RWPE1 (cell line): ENCODE results near the gene CNIH2.

Source experiments
- CTCF ChIA-PET: fragments of 350-600 bp; sonication (Branson Sonifier 250); formaldehyde crosslinking; extraction: SDS; loops from one replicate; lab custom pipeline; 2021; lab: Yijun Ruan, JAX
- POLR2A ChIA-PET: fragments of 400-600 bp; formaldehyde crosslinking; extraction: SDS; loops from one replicate; lab custom pipeline; 2020; ENCODE audit warnings: antibody characterized with exemption; ENCODE audit not compliant: low non-redundant PET; lab: Yijun Ruan, JAX
- DNase-seq: peaks from one replicate; pipeline ENCODE4 v3.0.0; 2012; ENCODE audit warnings: low spot score
- H3K27ac ChIP-seq: fragments of 450-650 bp; 2 replicates; pipeline ENCODE4 v1.5.1; 2017
- CTCF ChIP-seq: fragments of 450-650 bp; conservative IDR thresholded peaks from 2 replicates; pipeline ENCODE4 v1.5.1; 2017; ENCODE audit warnings: low read depth, mild to moderate bottlenecking

The CNIH2 gene

GRCh38 chr11:66282468-66283455, 4.8 kb downstream of the CNIH2 start:
- ChIA-PET CTCF (interaction anchor here (0.6 to 1.4 kb wide), 11 partner anchors 8 to 1223 kb away, joined by 3 to 13 read pairs (median 4); no protein-coding TSS in a partner anchor), POLR2A (no interaction called here)
- peak; percentile 94 for TF ChIP-seq CTCF

GRCh38 chr11:66283461-66284105, 5.6 kb downstream of the CNIH2 start:
- TF ChIP-seq CTCF, result no peak
- DNase-seq, result no peak
- POLR2A ChIA-PET, result no interaction called here
- CTCF ChIA-PET, result interaction anchor here (0.6 to 1.4 kb wide), 7 partner anchors 7 to 433 kb away, joined by 3 to 6 read pairs (median 4); no protein-coding TSS in a partner anchor
- peak overlapping the region; percentile 57 for H3K27ac ChIP-seq

More at GRCh38 chr11:66282468-66283455, 4.8 kb downstream of the CNIH2 start:
- peak overlapping the region; percentile 57 for H3K27ac ChIP-seq
- peak; percentile 87 for DNase-seq

GRCh38 chr11:66284526-66285078, 6.6 kb downstream of the CNIH2 start:
- no peak for TF ChIP-seq CTCF
- ChIA-PET CTCF (interaction anchor here (1.0 kb wide), 1 partner anchor 27 kb away, joined by 3 read pairs; no protein-coding TSS in a partner anchor), POLR2A (no interaction called here)
- no peak for DNase-seq
- H3K27ac ChIP-seq, result peak overlapping the region; percentile 57; the same call in 1 of the 2 replicates

GRCh38 chr11:66285250-66285947, 7.4 kb downstream of the CNIH2 start:
- no peak for DNase-seq
- TF ChIP-seq CTCF, result no peak
- H3K27ac ChIP-seq, result peak overlapping the region; percentile 90
- ChIA-PET CTCF (no interaction called here), POLR2A (no interaction called here)

- no peak for TF ChIP-seq CTCF
- ChIA-PET CTCF (interaction anchor here (0.5 to 0.7 kb wide), 2 partner anchors 22 to 382 kb away, joined by 3 to 4 read pairs; no protein-coding TSS in a partner anchor), POLR2A (no interaction called here)
Measured at GRCh38 chr11:66286699-66287098, 8.7 kb downstream of the CNIH2 start.

More at GRCh38 chr11:66286699-66287098, 8.7 kb downstream of the CNIH2 start:
- DNase-seq, result no peak
- H3K27ac ChIP-seq, result peak overlapping the region; percentile 90
